Rectal smooth muscle tissue (tissue), 1 donor: ENCODE results near the gene TMEM253.

ENCODE experiments used
- H3K27ac ChIP-seq: one replicate; pipeline ENCODE4 v1.7.0; 2013; ENCODE audit warnings: low read depth, low read length, inconsistent platforms
- H3K27me3 ChIP-seq: one replicate; pipeline ENCODE4 v1.7.0; 2013; ENCODE audit warnings: low read length; ENCODE audit not compliant: control insufficient read depth, insufficient read depth
- H3K36me3 ChIP-seq: one replicate; pipeline ENCODE4 v1.7.0; 2013; ENCODE audit warnings: low read length; ENCODE audit not compliant: control insufficient read depth, insufficient read depth
- H3K4me1 ChIP-seq: one replicate; pipeline ENCODE4 v1.7.0; 2013; ENCODE audit warnings: low read length; ENCODE audit not compliant: control insufficient read depth, insufficient read depth
- H3K4me3 ChIP-seq: one replicate; pipeline ENCODE4 v1.7.0; 2013; ENCODE audit warnings: low read length
- H3K9ac ChIP-seq: one replicate; pipeline ENCODE4 v1.7.0; 2013; ENCODE audit warnings: low read length

Gene TMEM253

DNA sequence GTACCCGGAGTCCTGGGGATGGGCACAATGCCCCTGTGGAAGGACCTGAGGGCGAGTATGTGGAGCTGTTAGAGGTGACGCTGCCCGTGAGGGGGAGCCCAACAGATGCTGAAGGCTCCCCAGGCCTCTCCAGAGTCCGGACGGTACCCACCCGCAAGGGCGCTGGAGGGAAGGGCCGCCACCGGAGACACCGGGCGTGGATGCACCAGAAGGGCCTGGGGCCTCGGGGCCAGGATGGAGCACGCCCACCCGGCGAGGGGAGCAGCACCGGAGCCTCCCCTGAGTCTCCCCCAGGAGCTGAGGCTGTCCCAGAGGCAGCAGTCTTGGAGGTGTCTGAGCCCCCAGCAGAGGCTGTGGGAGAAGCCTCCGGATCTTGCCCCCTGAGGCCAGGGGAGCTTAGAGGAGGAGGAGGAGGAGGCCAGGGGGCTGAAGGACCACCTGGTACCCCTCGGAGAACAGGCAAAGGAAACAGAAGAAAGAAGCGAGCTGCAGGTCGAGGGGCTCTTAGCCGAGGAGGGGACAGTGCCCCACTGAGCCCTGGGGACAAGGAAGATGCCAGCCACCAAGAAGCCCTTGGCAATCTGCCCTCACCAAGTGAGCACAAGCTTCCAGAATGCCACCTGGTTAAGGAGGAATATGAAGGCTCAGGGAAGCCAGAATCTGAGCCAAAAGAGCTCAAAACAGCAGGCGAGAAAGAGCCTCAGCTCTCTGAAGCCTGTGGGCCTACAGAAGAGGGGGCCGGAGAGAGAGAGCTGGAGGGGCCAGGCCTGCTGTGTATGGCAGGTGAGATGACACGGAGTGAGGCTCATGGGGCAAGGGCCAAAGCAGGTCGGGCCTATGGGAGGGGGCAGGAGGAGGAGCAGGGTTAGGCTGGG lies 26.2 kb upstream of the TMEM253 start:
- Histone ChIP-seq H3K27me3 (no peaks in the 10 kb centered on the region), H3K27ac (no peak overlapping the region), H3K4me1 (peaks cover 16% of the 10 kb centered on the region), H3K9ac (no peak overlapping the region), H3K36me3 (peaks cover 45% of the 10 kb centered on the region), H3K4me3 (no peak overlapping the region)

DNA sequence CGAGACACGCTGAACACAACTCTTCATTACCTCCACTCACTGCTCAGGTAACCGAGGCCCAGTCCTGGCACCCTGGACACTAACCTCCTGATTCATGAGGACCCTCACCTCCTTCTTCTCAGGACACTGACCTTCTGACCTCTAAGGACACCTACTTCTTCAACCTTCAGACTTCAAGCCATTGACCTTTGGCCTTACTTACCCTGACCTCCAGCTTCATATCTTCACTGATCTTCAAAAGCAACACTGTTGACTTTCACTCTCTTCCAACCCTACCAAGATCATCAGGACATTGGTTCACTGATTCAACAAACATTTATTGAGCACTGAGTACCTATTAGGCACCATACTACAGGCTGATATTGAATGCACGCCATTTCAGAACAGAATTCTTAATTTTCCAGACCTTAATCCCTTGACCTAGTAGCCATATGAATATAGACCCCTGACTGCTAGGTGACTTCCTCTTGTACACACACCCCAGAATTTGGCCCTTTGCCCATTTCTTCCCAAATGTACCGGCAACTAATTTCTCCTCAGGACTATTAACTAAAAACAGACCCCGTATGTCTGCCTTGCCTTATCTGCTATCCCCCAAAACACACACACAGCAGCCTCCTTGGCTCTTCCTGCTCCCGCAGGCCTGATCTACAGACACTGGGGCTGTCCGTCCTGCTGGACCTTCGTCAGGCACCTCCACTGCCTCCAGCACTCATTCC lies 25.0 kb upstream of the TMEM253 start:
- peaks cover 53% of the 10 kb centered on the region for H3K36me3 ChIP-seq
- H3K4me1 ChIP-seq: peaks cover 16% of the 10 kb centered on the region
- no peak overlapping the region for H3K27ac ChIP-seq
- no peaks in the 10 kb centered on the region for H3K27me3 ChIP-seq
- H3K4me3 ChIP-seq: no peak overlapping the region
- H3K9ac ChIP-seq: no peak overlapping the region

DNA sequence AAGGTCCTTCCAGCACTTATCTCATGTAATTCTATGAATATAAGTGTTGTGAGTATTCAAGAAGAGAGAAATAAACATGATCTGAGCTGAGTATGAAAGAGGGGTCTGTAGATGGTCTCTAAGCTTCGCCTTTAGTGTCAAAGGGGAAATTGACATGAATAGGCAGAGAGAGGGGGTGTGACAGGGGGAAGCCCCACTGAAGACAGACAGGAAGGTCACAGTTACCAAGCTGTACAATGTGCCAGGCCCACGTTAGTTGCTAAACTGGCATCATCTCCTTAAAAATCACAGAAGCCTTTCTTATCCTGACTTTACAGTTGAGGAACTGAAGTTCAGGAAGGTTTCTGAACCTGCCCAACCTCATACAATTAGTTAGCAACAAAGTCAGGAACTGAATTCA lies 23.2 kb upstream of the TMEM253 start:
- no peaks in the 10 kb centered on the region for H3K27me3 ChIP-seq
- H3K9ac ChIP-seq: no peak overlapping the region
- H3K4me3 ChIP-seq: no peak overlapping the region
- H3K27ac ChIP-seq: no peak overlapping the region
- H3K4me1 ChIP-seq: peaks cover 4% of the 10 kb centered on the region
- H3K36me3 ChIP-seq: peaks cover 67% of the 10 kb centered on the region

- H3K27me3 ChIP-seq: no peaks in the 10 kb centered on the region
- H3K9ac ChIP-seq: no peak overlapping the region
- no peaks in the 10 kb centered on the region for H3K4me1 ChIP-seq
- H3K4me3 ChIP-seq: no peak overlapping the region
- peaks cover 64% of the 10 kb centered on the region for H3K36me3 ChIP-seq
- H3K27ac ChIP-seq: no peak overlapping the region
Observed at GRCh38 chr14:21078287-21078686, 22.6 kb upstream of the TMEM253 start.

GRCh38 chr14:21078726-21079125 lies 22.1 kb upstream of the TMEM253 start:
- Histone ChIP-seq H3K27me3 (no peaks in the 10 kb centered on the region), H3K36me3 (peaks cover 64% of the 10 kb centered on the region)

DNA sequence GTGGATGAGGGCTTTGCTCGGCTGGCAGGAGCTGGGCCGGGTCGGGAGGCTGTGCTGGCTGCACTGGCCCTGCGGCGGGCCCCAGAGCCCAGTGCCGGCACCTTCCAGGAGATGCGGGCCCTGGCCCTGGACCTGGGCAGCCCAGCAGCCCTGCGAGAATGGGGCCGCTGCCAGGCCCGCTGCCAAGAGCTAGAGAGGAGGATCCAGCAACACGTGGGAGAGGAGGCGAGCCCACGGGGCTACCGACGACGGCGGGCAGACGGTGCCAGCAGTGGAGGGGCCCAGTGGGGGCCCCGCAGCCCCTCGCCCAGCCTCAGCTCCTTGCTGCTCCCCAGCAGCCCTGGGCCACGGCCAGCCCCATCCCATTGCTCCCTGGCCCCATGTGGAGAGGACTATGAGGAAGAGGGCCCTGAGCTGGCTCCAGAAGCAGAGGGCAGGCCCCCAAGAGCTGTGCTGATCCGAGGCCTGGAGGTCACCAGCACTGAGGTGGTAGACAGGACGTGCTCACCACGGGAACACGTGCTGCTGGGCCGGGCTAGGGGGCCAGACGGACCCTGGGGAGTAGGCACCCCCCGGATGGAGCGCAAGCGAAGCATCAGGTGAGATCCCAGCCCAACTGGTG lies 19.2 kb upstream of the TMEM253 start:
- no peak overlapping the region for H3K9ac ChIP-seq
- H3K36me3 ChIP-seq: peaks cover 51% of the 10 kb centered on the region
- no peaks in the 10 kb centered on the region for H3K4me1 ChIP-seq
- H3K27me3 ChIP-seq: no peaks in the 10 kb centered on the region
- H3K4me3 ChIP-seq: no peak overlapping the region
- H3K27ac ChIP-seq: no peak overlapping the region

More at GRCh38 chr14:21078726-21079125, 22.1 kb upstream of the TMEM253 start:
- H3K4me1 ChIP-seq: no peaks in the 10 kb centered on the region
- no peak overlapping the region for H3K27ac ChIP-seq
- H3K9ac ChIP-seq: no peak overlapping the region
- H3K4me3 ChIP-seq: no peak overlapping the region

- H3K4me3 ChIP-seq: no peak overlapping the region
- no peaks in the 10 kb centered on the region for H3K27me3 ChIP-seq
- H3K4me1 ChIP-seq: no peaks in the 10 kb centered on the region
- peaks cover 45% of the 10 kb centered on the region for H3K36me3 ChIP-seq
- H3K27ac ChIP-seq: no peak overlapping the region
- no peak overlapping the region for H3K9ac ChIP-seq
Observed at GRCh38 chr14:21083565-21084325, 17.1 kb upstream of the TMEM253 start.

- H3K27ac ChIP-seq: no peak overlapping the region
- no peaks in the 10 kb centered on the region for H3K27me3 ChIP-seq
- H3K9ac ChIP-seq: no peak overlapping the region
- no peak overlapping the region for H3K4me3 ChIP-seq
- H3K36me3 ChIP-seq: peaks cover 44% of the 10 kb centered on the region
- H3K4me1 ChIP-seq: no peaks in the 10 kb centered on the region
Observed at GRCh38 chr14:21084396-21084795, 16.5 kb upstream of the TMEM253 start.

- Histone ChIP-seq H3K4me1 (no peaks in the 10 kb centered on the region), H3K9ac (no peak overlapping the region), H3K4me3 (no peak overlapping the region), H3K27ac (peak overlapping the region; percentile 33), H3K27me3 (no peaks in the 10 kb centered on the region), H3K36me3 (peaks cover 37% of the 10 kb centered on the region)
Observed at GRCh38 chr14:21084998-21085853, 15.6 kb upstream of the TMEM253 start.

- no peak overlapping the region for H3K27ac ChIP-seq
- H3K9ac ChIP-seq: no peak overlapping the region
- no peaks in the 10 kb centered on the region for H3K27me3 ChIP-seq
- H3K4me1 ChIP-seq: no peaks in the 10 kb centered on the region
- peaks cover 27% of the 10 kb centered on the region for H3K36me3 ChIP-seq
- H3K4me3 ChIP-seq: no peak overlapping the region
Observed at GRCh38 chr14:21086908-21087293, 14.0 kb upstream of the TMEM253 start.

DNA sequence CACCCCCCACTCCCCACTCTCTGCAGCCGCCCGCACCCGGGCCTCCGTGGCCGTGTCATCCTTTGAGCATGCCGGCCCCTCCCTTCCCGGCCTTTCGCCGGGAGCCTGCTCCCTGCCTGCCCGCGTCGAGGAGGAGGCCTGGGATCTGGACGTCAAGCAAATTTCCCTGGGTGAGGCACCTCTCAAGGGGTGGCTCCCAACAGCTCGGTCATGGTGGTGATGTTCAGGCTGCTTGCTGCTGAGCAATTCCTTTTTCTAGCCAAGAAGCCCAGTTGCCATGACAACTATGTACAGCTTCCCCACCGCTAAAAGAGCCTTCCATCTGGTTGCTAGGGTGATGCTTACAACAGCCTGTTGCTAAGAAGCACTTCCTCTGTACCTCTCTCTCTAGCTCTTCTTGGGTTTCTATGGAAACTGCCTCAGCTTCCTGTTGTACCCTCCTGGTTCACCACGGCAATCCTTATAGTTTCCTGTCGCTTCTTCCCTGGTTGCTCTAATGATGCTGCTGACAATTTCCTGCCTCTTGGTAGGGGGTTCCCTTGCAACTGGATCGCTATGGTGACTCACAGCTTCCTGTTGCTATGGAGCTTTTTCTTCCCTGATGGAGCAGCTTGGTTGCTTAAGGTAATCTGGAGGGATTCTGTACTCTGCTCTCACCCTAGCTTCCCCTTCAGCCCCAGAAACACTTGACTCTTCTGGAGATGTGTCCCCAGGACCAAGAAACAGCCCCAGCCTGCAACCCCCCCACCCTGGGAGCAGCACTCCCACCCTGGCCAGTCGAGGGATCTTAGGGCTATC lies 13.4 kb upstream of the TMEM253 start:
- H3K9ac ChIP-seq: no peak overlapping the region
- H3K4me1 ChIP-seq: peaks cover 2% of the 10 kb centered on the region
- peaks cover 21% of the 10 kb centered on the region for H3K36me3 ChIP-seq
- H3K27me3 ChIP-seq: no peaks in the 10 kb centered on the region
- no peak overlapping the region for H3K4me3 ChIP-seq
- no peak overlapping the region for H3K27ac ChIP-seq
